ENCODE data around the gene ZNF644.
"Not testable (repeated sequence)": the region's sequence is repeated elsewhere in the genome, so short reads cannot be mapped to it uniquely, and the experiment has no call there.

Gene ZNF644

DNA sequence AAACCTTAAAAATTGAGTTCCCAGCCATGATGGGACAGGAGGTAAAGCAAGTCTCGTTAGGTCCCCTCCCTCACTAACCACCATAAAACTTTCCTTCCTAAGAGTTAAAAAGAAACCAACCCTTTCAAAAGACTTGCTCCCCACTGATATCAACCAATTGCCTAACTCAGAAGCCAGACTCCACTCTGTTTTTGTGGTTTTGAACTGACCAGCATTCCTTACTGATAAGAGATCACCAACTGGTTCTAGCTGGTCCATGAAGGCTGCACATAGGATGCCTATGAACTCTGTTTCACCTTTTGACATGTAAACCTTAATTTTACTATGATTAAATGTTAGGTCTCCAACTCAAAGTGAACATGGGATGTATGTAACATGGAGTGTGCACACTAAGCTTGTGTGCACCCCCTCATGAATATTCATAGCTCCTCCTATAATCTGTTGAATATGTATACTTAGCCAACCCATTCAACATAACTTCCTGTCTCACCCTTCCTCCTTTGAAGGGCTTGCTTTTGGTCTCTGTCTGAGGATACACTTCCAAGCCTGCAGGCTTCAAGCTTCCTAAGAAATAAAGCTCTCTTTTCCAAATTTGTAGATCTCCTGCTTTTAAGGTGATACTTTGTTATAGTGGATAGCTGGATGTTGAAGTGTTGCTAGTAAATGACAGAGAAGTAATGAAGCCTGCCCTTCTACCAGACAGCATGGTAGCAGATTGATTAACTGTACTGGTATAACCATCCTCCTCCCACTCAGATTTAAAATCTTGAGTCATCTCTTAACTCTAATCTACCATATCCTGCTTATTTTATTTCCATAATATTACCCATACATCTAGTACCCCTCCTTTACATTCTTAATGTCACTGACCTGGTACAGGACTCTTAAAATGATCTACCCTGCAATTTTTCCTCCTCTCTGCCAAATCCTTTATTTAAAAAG lies 95.6 kb downstream of the ZNF644 start:
- DNase-seq: peak; percentile 40

DNA sequence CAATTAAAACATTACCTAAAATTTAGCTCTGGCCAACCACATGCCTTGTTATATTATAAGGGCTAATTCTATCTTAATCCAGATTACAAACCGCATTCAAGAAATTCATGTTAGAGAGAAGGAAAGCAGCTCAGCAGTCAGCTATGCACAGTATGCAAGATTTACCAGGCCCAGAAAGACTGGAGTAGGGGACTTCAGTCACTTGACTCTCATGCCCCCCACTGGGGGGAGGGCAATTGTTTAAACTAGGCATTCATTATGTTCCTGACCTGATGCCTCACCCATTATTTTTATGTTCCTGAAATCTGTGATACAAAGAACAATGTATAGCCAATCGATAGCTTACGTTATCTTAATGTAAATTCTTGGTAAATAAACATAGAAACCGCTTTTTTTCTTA lies 96.9 kb downstream of the ZNF644 start:
- no peak for DNase-seq

GRCh38 chr1:90922996-90923395 lies 98.8 kb downstream of the ZNF644 start:
- DNase-seq: no peak

GRCh38 chr1:90922202-90922601 lies 99.6 kb downstream of the ZNF644 start:
- no peak for DNase-seq

DNA sequence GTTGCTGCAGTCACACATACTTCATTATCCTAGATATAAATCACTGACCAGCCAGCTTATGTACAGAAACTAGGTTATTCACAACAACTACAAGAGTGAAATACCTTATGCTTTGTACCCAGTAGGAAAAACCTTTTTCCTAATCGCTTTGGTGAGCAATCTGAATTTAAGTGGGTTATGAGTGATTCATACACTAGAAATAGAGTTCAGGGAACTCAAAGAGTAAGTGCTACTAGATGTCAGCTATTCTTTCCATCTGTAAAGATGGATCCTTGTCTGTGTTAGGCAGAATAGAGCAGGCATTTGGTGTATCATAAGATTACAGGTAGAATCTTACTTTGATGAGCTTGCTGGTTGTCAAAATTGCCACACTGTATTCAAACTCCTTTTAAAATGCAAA lies 101.9 kb downstream of the ZNF644 start:
- no peak for DNase-seq

DNA sequence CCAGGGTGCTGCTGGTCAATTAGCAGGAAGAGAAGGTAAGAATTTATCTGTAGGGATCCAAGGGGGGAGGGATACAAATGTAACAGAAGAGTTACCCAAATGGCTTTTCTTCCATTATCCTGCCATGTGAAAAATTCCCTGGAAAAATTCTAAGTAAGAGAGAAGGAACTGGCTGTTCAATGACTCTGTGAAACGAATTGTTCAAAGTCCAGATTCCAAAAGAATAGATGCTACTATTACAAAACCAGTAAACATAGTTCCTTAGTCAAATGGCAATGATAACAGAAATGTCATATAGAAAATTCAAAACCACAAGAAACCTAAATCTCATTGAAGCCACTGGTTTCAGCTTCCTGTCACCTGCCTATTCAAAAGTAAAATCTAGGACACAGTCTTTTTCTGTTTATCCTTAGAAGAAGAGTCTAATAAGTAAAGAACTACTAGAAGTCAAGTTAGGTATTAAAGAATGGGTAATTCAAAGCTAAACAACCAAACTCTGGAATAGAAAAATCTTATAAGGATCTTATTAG lies 102.6 kb downstream of the ZNF644 start:
- DNase-seq: no peak

- no peak for DNase-seq
Measured at GRCh38 chr1:90911353-90911752, 110.5 kb downstream of the ZNF644 start.

GRCh38 chr1:90902672-90903071 lies 119.2 kb downstream of the ZNF644 start:
- DNase-seq: no peak

GRCh38 chr1:90899263-90899662 lies 122.6 kb downstream of the ZNF644 start:
- DNase-seq: no peak

GRCh38 chr1:90893679-90894078 lies 128.2 kb downstream of the ZNF644 start:
- not testable (repeated sequence) for DNase-seq

- DNase-seq: not testable (repeated sequence)
Measured at GRCh38 chr1:90892884-90893283, 129.0 kb downstream of the ZNF644 start.

- not testable (repeated sequence) for DNase-seq
Measured at GRCh38 chr1:90892196-90892595, 129.6 kb downstream of the ZNF644 start.

DNA sequence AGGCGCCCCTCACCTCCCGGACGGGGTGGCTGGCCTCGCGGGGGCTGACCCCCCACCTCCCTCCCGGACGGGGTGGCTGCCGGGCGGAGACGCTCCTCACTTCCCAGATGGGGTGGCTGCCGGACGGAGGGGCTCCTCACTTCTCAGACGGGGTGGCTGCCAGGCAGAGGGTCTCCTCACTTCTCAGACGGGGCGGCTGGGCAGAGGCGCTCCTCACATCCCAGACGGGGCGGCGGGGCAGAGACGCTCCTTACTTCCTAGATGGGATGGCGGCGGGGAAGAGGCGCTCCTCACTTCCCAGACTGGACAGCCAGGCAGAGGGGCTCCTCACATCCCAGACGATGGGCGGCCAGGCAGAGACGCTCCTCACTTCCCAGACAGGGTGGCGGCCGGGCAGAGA lies 130.1 kb downstream of the ZNF644 start:
- not testable (repeated sequence) for DNase-seq

DNA sequence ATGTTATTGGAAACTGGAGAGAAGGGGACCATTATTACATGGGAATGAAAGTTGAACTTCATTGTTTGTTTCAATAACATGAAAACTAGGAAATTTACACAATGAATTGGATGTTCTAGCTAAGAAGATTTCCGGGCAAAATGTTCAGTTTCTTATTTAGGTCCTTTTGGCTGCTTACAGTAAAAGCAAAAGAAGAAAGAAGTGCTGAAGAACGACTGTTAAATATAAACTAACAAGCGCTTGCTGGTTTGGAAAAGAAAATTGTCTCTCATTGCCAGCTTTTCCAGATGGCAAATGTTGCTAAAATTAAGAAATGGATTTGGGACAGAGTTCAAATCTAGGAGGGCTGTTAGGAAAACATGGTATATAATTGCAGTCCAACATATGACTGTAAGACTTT lies 139.6 kb downstream of the ZNF644 start:
- DNase-seq: no peak

GRCh38 chr1:90881034-90881433 lies 140.8 kb downstream of the ZNF644 start:
- DNase-seq: no peak

DNA sequence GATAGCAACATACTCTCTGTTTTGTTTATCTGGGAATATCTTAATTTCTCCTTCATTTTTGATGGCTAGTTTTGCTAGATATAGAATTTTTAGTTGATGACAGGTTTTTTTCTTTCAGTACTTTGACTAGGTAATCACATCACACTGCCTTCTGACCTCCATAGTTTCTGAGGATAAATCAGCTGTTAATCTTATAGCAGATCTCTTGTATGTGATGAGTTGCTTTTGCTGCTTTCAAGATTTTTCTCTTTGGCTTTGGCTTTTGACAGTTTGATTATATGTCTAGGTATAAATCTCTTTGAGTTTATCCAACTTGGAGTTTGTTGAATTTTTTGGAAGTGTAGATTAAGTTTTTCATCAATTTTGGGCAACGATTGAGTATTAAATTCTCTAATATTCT lies 142.6 kb downstream of the ZNF644 start:
- no peak for DNase-seq

GRCh38 chr1:90876101-90876500 lies 145.7 kb downstream of the ZNF644 start:
- DNase-seq: no peak
